Muscle of leg (tissue), 11 donors: Measurements from ENCODE around the gene DFFA. TPM values are rescaled to one million over a fixed set of nuclear protein-coding genes. Genes with fewer than 3 reads are reported as not detected.
A peak's percentile ranks its signal among the peaks of the same experiment; 100 is the strongest.

Experiments
- DNase-seq: peaks from one replicate; pipeline ENCODE4 v3.0.0; 2013
- H3K27ac ChIP-seq: one replicate; pipeline ENCODE4 v1.5.1; 2013; ENCODE audit warnings: mild to moderate bottlenecking, low read length, control low read depth
- H3K27me3 ChIP-seq: one replicate; pipeline ENCODE4 v1.6.1; 2013; ENCODE audit warnings: low read length; ENCODE audit not compliant: control insufficient read depth, insufficient read depth
- H3K36me3 ChIP-seq: one replicate; pipeline ENCODE4 v1.6.1; 2013; ENCODE audit warnings: low read length; ENCODE audit not compliant: control insufficient read depth, insufficient read depth
- H3K4me1 ChIP-seq: one replicate; pipeline ENCODE4 v1.6.1; 2013; ENCODE audit warnings: low read length; ENCODE audit not compliant: control insufficient read depth, insufficient read depth
- H3K4me3 ChIP-seq: one replicate; pipeline ENCODE4 v1.5.1; 2013; ENCODE audit warnings: low read length, control low read depth
- H3K9me3 ChIP-seq: replicated peaks from 2 replicates; pipeline ENCODE4 v1.6.1; 2013; ENCODE audit warnings: low read depth, low read length; ENCODE audit not compliant: control insufficient read depth
- WGBS: methylation state at CpG from one replicate; pipeline ENCODE4 v1.1.5; 2013; ENCODE audit warnings: missing lambda C conversion rate; ENCODE audit not compliant: insufficient coverage; 5-methylcytosine and 5-hydroxymethylcytosine counted together
- polyA plus RNA-seq, 8 donors: library from polyadenylated mRNA; unstranded; fragments of 120-200 nt; gene quantifications; one replicate each; pipeline versions ENCODE4 v1.2.1 to v1.2.3, GENCODE V29; 2013; ENCODE audit warnings: inconsistent platforms in 1 of 8, low replicate concordance in 1 of 8; ENCODE audit not compliant: insufficient read length in 8 of 8, insufficient read depth in 1 of 8
- total RNA-seq: library from RNA; stranded (reverse); fragments of 120-200 nt; gene quantifications from one replicate; pipeline ENCODE4 v1.2.4, GENCODE V29; 2013

DFFA gene
- total and polyA plus RNA-seq, 9 donors = 16.8 to 25.9 (median 19.8) TPM

DNA sequence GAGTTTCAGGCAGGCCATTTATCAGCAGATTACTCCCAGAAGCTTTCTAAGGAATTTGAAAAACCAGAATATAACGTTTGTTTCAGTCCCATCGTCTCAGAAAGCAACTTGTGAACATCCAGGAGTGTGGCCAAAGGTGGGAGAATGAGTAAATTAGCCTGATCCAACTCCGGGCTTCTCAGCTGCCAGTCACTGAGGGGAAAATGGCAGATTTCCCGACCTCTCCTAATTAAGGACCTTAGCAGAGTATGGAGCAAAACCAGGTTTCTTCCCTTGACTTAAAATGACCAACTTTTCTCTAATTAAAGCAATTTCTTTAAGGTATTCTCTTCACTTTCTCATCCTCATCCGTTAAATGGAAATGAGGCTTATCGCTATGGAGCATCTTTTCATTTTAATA is 21.5 kb downstream of the DFFA start:
- no peaks in the 10 kb centered on the region for H3K27me3 ChIP-seq
- DNase-seq = peak; percentile 44
- no peak overlapping the region for H3K27ac ChIP-seq
- no peak overlapping the region for H3K4me3 ChIP-seq
- peaks cover 8% of the 10 kb centered on the region for H3K4me1 ChIP-seq
- H3K36me3 ChIP-seq = peaks cover 3% of the 10 kb centered on the region
- WGBS = no CpG with 5 or more reads among the region's 6 CpGs
- no peaks in the 10 kb centered on the region for H3K9me3 ChIP-seq

DNA sequence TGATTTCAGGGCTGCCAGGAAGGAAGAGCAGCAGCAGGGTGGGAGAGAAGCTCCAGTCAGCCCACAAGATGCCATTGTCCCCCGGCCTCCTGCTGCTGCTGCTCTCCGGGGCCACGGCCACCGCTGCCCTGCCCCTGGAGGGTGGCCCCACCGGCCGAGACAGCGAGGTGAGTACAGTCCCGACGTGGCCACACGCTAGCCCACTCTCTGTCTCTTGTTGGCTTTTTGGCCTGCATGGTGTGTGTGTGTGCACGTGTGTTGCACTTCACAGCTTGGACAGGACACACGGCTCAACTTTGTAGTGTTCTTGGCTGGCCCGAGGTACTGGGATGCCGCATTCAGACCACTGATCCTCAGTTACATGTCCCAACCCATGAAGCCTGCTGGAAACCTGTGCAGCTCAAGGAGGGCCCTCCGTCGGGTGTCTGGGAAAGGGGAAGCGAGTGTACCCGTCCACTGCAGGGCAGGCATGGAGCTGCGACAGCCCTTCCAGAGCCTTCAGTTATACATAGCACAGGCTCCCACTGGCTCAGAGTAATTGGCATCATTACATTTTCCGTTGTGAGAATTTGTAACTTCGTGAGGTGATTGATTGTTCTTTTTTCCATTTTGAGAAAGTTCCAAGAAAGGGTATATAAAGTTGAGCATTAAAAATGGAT is 22.0 kb downstream of the DFFA start:
- peak; percentile 63 for DNase-seq
- H3K36me3 ChIP-seq = peaks cover 3% of the 10 kb centered on the region
- H3K27me3 ChIP-seq = no peaks in the 10 kb centered on the region
- no peak overlapping the region for H3K4me3 ChIP-seq
- WGBS = 63% methylated on average over 10 of the region's 21 CpGs
- H3K27ac ChIP-seq = peak overlapping the region; percentile 24
- no peaks in the 10 kb centered on the region for H3K9me3 ChIP-seq
- peaks cover 8% of the 10 kb centered on the region for H3K4me1 ChIP-seq

DNA sequence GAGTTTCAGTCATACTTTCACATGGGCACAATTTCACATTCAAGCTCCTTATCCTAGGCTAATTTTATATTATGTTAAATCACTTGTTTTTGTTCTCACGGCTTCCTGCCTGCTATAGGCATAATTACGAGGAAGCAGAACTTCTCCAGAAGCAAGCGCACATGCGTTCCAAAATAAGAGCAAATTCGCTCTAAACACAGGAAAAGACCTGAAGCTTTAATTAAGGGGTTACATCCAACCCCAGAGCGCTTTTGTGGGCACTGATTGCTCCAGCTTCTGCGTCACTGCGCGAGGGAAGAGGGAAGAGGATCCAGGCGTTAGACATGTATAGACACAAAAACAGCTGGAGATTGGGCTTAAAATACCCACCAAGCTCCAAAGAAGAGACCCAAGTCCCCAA is 22.6 kb downstream of the DFFA start, which contains the start of gene CORT:
Gene CORT, plus strand, starts transcription at position 281 of the 400 bp plus-strand sequence. CDS start 193 bp downstream, outside the sequence.
- Histone ChIP-seq H3K4me1 (peaks cover 8% of the 10 kb centered on the region), H3K27me3 (no peaks in the 10 kb centered on the region), H3K36me3 (peaks cover 3% of the 10 kb centered on the region), H3K4me3 (no peak within 1 kb of the TSS), H3K27ac (peak within 1 kb of the TSS; percentile 24), H3K9me3 (no peaks in the 10 kb centered on the region)
- WGBS = 70% methylated on average over 5 of the region's 10 CpGs
- no peak for DNase-seq

DNA sequence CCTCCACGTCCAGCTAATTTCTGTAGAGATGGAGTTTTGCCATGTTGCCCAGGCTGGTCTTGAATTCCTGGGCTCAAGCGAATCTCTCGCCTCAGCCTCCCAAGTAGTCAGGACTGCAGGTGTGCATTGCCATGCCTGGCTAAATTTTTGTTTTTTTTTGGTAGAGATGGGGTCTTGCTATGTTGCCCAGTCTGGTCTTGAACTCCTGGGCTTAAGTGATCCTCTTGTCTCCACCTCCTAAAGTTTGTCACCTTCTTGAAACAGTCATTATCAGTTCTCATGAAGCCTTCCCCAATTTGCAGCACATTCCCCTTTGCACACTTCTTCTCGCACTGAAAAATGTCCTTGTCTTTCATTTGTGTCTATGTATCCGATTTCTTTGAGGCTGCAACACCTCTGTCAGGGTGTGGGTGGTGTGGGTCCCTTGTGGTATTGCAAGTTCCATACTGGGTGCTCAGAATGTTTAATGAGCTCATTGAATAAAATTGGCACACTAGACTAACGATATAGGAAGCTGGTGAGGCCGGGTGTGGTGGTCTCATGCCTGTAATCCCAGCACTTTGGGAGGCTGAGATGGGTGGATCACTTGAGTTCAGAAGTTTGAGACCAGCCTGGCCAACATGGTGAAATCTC is 25.4 kb downstream of the DFFA start:
- peaks cover 4% of the 10 kb centered on the region for H3K36me3 ChIP-seq
- H3K27ac ChIP-seq = no peak overlapping the region
- H3K27me3 ChIP-seq = no peaks in the 10 kb centered on the region
- WGBS = 92% methylated on average over 4 of the region's 7 CpGs
- H3K4me1 ChIP-seq = peaks cover 8% of the 10 kb centered on the region
- H3K9me3 ChIP-seq = no peaks in the 10 kb centered on the region
- no peak overlapping the region for H3K4me3 ChIP-seq
- no peak for DNase-seq

DNA sequence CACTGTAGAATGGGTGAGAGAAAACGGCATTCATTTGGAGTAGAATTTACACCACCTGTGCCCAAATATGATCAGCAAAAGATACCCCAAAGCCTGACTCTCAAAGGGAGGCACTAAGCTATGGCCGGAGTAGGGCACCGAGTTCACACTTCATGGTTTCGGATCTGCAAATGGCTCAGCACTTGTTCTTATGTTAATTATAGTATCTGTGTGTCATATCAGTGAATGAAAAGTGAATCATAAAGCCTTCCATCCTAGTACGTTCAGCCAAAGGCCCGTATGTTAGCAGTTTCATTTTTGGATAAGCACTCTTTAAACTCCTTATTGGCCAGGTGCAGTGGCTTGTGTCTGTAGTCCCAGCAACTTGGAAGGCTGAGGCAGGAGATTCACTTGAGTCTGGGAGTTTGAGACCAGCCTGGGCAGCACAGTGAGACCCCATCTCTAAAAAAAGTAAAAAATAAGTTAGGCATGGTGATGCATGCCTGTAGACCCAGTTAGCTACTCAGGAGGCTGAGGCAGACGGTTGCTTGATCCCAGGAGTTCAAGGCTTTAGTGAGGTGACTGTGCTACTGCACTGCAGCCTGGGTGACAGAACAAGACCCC is 27.4 kb downstream of the DFFA start:
- Histone ChIP-seq H3K36me3 (peaks cover 7% of the 10 kb centered on the region), H3K4me3 (no peak overlapping the region), H3K9me3 (no peaks in the 10 kb centered on the region), H3K27ac (no peak overlapping the region), H3K4me1 (peaks cover 2% of the 10 kb centered on the region), H3K27me3 (no peaks in the 10 kb centered on the region)
- 77% methylated on average over 2 of the region's 7 CpGs for WGBS
- no peak for DNase-seq

DNA sequence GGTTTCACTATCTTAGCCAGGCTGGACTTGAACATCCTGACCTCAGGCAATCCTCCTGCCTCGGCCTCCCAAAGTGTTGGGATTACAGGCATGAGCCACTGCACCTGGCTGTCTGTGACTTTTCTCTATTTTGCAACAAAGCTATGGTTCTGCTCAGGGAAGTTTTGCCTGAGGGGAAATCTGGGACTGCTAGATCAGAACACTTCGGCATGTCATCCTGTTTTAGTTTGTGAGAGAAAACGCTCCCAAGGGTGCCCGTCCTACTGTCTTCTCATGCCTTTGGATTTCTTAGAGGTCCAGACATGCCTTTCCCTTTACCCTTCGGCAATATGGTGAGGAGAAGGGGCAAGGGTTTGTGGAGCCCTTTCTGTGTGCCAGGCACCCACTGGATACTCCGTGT is 28.1 kb downstream of the DFFA start:
- H3K4me1 ChIP-seq = no peaks in the 10 kb centered on the region
- WGBS = 75% methylated on average over 1 of the region's 6 CpGs
- no peak for DNase-seq
- H3K36me3 ChIP-seq = peaks cover 7% of the 10 kb centered on the region
- no peaks in the 10 kb centered on the region for H3K27me3 ChIP-seq
- no peak overlapping the region for H3K4me3 ChIP-seq
- no peaks in the 10 kb centered on the region for H3K9me3 ChIP-seq
- H3K27ac ChIP-seq = no peak overlapping the region

DNA sequence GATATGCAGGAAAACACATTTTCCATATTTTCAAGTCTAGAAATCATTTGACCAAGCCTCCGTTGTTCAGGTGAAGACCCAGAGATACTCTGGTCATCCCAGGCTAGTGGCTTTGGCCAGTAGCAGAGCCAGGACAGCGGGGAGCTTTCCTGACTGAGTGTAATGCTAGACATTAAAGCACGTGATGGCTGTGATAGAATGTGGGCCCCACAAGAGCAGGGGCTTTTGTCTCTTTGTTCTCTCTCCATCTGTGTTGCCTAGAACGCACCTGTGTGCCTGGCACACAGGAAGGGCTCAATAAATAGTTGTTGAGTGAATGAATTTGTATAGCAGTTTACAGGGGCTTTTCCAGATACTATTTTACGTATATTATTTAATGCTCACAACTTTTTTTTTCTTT is 31.5 kb downstream of the DFFA start:
- H3K9me3 ChIP-seq = no peaks in the 10 kb centered on the region
- H3K27ac ChIP-seq = no peak overlapping the region
- no peak overlapping the region for H3K4me3 ChIP-seq
- H3K27me3 ChIP-seq = no peaks in the 10 kb centered on the region
- DNase-seq = no peak
- no peaks in the 10 kb centered on the region for H3K4me1 ChIP-seq
- H3K36me3 ChIP-seq = peaks cover 7% of the 10 kb centered on the region
- WGBS = 100% methylated on average over 1 of the region's 5 CpGs

DNA sequence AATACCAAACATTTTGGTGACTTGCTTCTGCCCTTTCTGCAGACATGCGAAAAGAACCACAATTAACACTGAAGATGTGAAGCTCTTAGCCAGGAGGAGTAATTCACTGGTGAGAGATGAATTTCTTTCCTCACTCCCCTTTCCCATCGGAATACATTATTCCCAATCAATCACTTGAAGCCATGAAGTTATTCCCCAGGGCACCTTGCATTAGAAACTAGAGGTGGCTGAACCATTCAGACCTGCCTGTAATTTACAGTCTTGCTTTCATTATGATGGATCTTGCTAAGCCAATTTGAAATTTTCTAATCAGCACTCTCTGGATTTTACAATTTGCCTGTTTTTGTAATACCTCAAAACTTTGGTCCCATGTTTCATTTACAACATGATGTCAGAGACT is 32.0 kb downstream of the DFFA start:
- Histone ChIP-seq H3K9me3 (no peaks in the 10 kb centered on the region), H3K27me3 (no peaks in the 10 kb centered on the region), H3K27ac (no peak overlapping the region), H3K4me1 (no peaks in the 10 kb centered on the region), H3K4me3 (no peak overlapping the region), H3K36me3 (peaks cover 7% of the 10 kb centered on the region)
- no peak for DNase-seq
- no CpG with 5 or more reads among the region's 2 CpGs for WGBS

DNA sequence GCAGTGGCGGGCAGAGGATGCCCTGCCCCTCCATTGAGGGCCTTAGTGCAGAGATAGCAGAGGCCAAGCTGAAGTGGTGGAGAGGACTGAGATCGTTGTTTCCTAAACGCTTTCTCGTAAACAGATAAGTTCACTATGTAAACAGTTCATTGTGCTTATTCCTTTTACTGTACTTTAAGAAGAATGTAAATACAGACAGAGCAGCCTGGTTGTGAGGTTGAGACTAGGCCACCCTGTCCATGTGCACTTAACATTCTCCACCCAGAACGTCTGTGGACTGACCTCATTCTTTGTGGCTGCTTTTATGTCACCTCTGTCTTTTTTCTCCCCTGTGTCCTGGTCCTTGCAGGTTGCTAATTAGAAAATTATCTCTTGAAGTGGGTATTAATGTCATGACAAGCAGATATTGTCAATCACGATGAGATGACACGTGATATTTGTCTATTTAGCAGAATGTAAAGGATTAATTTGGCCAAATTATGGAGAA is 33.6 kb downstream of the DFFA start:
- H3K9me3 ChIP-seq = no peaks in the 10 kb centered on the region
- H3K27me3 ChIP-seq = no peaks in the 10 kb centered on the region
- H3K4me1 ChIP-seq = no peaks in the 10 kb centered on the region
- no peak overlapping the region for H3K4me3 ChIP-seq
- no peak for DNase-seq
- 96% methylated on average over 3 of the region's 7 CpGs for WGBS
- H3K36me3 ChIP-seq = peaks cover 6% of the 10 kb centered on the region
- H3K27ac ChIP-seq = no peak overlapping the region

DNA sequence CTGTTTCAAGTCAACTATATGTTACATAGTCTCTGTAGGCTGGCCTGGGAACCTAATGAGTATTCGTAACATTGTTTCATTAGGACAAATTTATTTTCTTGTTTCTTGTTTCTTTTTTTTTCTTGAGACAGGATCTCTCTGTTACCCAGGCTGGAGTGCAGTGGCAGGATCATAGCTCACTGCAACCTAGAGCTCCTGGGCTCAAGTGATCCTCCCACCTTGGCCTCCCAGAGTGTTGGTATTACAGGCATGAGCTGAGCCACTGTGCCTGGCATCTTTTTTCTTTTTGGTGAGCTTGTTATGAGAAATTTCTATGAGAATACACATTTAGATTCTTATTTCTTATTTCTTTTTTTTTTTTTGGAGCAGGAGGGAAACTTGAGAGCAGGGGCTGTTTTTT is 35.3 kb downstream of the DFFA start:
- H3K36me3 ChIP-seq = peaks cover 6% of the 10 kb centered on the region
- no peaks in the 10 kb centered on the region for H3K4me1 ChIP-seq
- no peaks in the 10 kb centered on the region for H3K27me3 ChIP-seq
- no peak for DNase-seq
- H3K27ac ChIP-seq = no peak overlapping the region
- no CpG with 5 or more reads among the region's 1 CpG for WGBS
- no peaks in the 10 kb centered on the region for H3K9me3 ChIP-seq
- no peak overlapping the region for H3K4me3 ChIP-seq
